ENCODE results near the gene TBL1X.

TBL1X gene

DNA sequence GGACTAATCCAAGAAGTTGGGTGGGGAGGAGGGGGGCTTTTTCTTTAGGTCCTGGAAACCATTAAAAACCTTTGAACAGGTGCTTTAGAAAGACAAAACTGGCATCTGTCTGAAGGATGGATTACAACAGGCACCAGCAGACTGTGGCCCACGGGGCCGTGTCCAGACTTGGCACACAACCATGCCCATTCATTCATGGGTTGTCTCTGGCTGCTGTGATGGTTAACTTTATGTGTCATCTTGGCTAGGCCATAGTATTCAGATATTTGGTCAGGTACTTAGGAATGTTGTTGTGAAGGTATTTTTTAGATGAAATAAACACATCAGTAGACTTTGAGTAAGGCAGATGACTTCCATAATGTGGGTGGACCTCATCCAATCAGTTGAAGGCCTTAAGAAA, 45.5 kb downstream of the TBL1X start:
- Histone ChIP-seq H3K9me3 (no peaks in the 10 kb centered on the region), H3K36me3 (no peaks in the 10 kb centered on the region), H3K4me1 (no peaks in the 10 kb centered on the region), H3K27me3 (no peaks in the 10 kb centered on the region), H3K4me3 (ENCODE audit: low read depth, low read length) (no peak overlapping the region)
- TF ChIP-seq, protein P1, sequence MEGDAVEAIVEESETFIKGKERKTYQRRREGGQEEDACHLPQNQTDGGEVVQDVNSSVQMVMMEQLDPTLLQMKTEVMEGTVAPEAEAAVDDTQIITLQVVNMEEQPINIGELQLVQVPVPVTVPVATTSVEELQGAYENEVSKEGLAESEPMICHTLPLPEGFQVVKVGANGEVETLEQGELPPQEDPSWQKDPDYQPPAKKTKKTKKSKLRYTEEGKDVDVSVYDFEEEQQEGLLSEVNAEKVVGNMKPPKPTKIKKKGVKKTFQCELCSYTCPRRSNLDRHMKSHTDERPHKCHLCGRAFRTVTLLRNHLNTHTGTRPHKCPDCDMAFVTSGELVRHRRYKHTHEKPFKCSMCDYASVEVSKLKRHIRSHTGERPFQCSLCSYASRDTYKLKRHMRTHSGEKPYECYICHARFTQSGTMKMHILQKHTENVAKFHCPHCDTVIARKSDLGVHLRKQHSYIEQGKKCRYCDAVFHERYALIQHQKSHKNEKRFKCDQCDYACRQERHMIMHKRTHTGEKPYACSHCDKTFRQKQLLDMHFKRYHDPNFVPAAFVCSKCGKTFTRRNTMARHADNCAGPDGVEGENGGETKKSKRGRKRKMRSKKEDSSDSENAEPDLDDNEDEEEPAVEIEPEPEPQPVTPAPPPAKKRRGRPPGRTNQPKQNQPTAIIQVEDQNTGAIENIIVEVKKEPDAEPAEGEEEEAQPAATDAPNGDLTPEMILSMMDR (IDR thresholded peaks at IDR 0.05; ENCODE audit: low read depth, low read length) = no peak
- no peak for DNase-seq

DNA sequence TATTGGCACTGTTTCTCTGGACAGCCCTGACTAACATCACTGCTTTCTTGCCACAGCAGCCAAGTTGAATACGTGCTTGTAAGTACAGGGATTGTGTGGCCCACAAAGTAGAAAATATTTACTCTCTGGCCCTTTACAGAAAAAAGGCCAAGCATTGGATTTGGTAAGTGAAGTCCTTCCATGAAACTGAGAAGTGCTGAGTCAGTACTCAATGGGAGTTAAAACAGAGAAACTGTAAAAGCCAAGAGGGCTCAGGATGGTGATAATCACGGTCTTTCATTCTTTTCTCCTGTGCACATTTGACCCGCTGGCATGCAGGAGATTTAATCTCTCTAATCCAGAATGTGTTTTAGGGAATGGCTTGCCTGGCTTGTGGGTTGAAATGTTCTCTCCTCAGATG, 46.1 kb downstream of the TBL1X start:
- H3K36me3 ChIP-seq = no peaks in the 10 kb centered on the region
- TF ChIP-seq, protein P1 (IDR thresholded peaks at IDR 0.05; ENCODE audit: low read depth, low read length) = no peak
- no peaks in the 10 kb centered on the region for H3K9me3 ChIP-seq
- H3K27me3 ChIP-seq = no peaks in the 10 kb centered on the region
- no peak overlapping the region for H3K4me3 ChIP-seq (ENCODE audit: low read depth, low read length)
- no peaks in the 10 kb centered on the region for H3K4me1 ChIP-seq
- DNase-seq = no peak

DNA sequence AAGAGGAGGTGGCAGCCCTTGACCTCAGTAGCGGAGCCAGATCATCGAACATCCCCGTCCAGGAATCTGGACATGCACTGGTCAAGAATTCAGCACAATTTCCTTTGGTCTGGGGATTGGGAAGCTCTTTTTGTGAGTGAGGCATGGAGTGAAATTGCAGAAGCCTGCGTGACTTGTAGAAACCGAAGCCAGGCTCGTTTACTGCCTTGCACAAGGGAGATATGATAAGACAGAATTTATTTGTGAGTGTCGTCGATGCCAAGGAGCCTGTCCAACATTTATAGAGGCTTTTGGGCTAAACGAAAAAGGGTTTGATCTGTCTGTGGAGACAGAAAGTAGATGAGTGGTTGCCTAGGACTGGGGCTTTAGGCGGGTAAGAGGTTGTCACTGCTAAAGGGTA, 50.6 kb downstream of the TBL1X start:
- Histone ChIP-seq H3K4me3 (ENCODE audit: low read depth, low read length) (no peak overlapping the region), H3K36me3 (no peaks in the 10 kb centered on the region), H3K27me3 (no peaks in the 10 kb centered on the region), H3K4me1 (no peaks in the 10 kb centered on the region), H3K9me3 (no peaks in the 10 kb centered on the region)
- no peak for DNase-seq
- TF ChIP-seq, protein P1 (IDR thresholded peaks at IDR 0.05; ENCODE audit: low read depth, low read length) = no peak

DNA sequence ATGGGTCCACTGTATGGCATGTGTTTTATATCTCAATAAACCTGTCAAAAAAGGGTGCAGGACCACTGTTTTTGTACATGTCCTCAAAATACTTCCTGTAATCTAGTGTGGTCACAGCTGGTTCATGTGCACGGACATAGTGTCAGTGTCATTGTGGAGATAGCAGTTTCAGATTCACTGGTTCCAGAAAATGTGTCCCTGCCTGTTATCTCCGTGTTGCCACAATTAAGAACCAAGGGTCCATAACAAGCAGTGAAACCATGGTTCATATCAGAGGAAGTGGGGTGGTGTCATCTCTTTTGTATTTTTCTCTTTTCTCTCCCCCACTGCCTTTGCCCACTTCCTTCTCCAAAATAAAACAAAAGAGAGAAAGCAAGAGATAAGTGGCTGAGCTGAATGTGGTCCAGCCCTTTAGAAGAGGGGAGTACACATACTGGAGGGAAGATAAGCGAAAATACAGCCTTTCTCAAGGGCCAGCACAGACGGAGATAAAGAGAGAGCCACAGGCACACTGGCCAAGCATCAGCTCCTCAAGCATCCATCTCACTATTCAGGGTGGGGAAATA, 51.2 kb downstream of the TBL1X start:
- Histone ChIP-seq H3K9me3 (no peaks in the 10 kb centered on the region), H3K4me3 (ENCODE audit: low read depth, low read length) (no peak overlapping the region), H3K27me3 (no peaks in the 10 kb centered on the region), H3K4me1 (no peaks in the 10 kb centered on the region), H3K36me3 (no peaks in the 10 kb centered on the region)
- TF ChIP-seq, protein P1 (IDR thresholded peaks at IDR 0.05; ENCODE audit: low read depth, low read length) = no peak
- DNase-seq = no peak

DNA sequence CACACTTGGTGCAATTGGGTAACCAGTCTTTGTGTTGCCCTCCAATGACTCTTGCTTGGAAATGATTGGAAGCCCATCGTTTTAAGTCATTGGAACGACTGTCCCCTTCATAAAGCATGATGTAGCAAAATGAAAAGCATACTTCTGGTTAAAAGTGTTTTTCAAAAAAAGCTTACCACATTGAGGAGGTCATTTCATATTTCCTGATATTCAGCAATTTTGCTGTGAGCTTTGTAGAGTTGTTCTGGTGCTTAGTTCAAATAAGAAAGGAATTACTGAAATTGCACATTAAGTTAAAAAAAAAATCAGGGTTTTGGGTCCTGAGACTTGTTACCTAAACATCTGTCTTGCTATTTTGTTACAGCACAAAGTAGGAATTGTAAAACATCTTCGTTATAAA, 51.8 kb downstream of the TBL1X start:
- Histone ChIP-seq H3K4me1 (no peaks in the 10 kb centered on the region), H3K4me3 (ENCODE audit: low read depth, low read length) (no peak overlapping the region), H3K27me3 (no peaks in the 10 kb centered on the region), H3K36me3 (no peaks in the 10 kb centered on the region), H3K9me3 (no peaks in the 10 kb centered on the region)
- DNase-seq = no peak
- TF ChIP-seq, protein P1 (IDR thresholded peaks at IDR 0.05; ENCODE audit: low read depth, low read length) = no peak

DNA sequence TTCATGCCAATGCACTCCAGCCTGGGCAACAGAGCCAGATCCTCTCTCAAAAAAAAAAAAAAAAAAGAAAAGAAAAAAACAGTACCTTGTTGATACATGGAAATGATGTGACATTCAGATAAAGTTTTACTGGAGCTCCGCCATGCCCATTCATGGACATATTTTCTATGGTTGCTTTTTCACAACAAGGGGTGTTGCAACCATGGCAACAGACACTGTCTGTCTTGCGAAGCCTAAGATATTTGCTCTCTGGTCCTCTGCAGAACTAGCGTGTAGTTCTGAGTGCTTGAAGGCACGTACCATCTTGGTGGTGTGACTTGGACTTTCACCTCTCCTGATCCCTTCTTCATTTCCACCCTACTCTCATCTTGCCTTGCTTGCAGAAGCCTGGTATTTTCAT, 53.2 kb downstream of the TBL1X start:
- H3K27me3 ChIP-seq = no peaks in the 10 kb centered on the region
- no peak for DNase-seq
- no peaks in the 10 kb centered on the region for H3K9me3 ChIP-seq
- H3K36me3 ChIP-seq = no peaks in the 10 kb centered on the region
- TF ChIP-seq, protein P1 (IDR thresholded peaks at IDR 0.05; ENCODE audit: low read depth, low read length) = no peak
- no peaks in the 10 kb centered on the region for H3K4me1 ChIP-seq
- no peak overlapping the region for H3K4me3 ChIP-seq (ENCODE audit: low read depth, low read length)

Measured in BE2C (cell line).